Sigmoid colon (tissue), 4 donors: Measurements from ENCODE around the gene ENTREP3.

Source experiments
- EP300 ChIP-seq, 4 donors: sonication (generic); formaldehyde crosslinking; IDR thresholded peaks; one replicate each; pipeline ENCODE4 v1.6.1; 2017; ENCODE audit warnings: antibody characterized with exemption in 4 of 4
- POLR2A ChIP-seq, 2 donors: fragments of 450-650 bp; IDR thresholded peaks; one replicate each; pipeline ENCODE4 v1.6.1; 2016; ENCODE audit warnings: antibody characterized with exemption in 2 of 2, mild to moderate bottlenecking in 2 of 2, moderate library complexity in 2 of 2
- TF ChIP-seq, protein P1 (sequence below), 4 experiments: fragments of 450-650 bp in 3 of 4; fragments of 200-600 bp in 1 of 4; IDR thresholded peaks; one replicate each; pipeline ENCODE4 v1.5.1; 2016 to 2019; ENCODE audit warnings: antibody characterized with exemption in 4 of 4, mild to moderate bottlenecking in 3 of 4, moderate library complexity in 2 of 4

DNA sequence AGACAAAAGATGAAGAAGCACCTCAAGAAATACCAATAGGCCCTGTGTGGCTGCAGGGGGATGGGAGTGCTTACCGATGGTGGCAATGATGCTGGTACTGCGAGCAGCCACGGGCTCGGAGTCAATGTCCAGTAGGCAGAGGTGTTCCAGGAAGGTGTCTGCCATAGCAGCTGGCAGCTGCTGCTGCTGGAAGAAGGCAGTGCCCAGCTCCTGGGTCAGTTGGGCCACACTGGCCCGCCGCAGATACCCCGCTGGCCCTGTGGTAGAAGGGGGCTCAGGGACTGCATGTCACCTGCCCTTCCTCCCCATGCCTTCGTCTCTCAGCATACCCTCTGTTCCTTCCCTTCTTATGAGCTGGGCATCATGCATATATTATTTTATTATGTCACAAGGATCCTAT is 44.7 kb upstream of the ENTREP3 start:
- TF ChIP-seq EP300 (IDR thresholded peaks at IDR 0.05), result no peak
- TF ChIP-seq POLR2A (IDR thresholded peaks at IDR 0.05), result no peak
- TF ChIP-seq, protein P1, sequence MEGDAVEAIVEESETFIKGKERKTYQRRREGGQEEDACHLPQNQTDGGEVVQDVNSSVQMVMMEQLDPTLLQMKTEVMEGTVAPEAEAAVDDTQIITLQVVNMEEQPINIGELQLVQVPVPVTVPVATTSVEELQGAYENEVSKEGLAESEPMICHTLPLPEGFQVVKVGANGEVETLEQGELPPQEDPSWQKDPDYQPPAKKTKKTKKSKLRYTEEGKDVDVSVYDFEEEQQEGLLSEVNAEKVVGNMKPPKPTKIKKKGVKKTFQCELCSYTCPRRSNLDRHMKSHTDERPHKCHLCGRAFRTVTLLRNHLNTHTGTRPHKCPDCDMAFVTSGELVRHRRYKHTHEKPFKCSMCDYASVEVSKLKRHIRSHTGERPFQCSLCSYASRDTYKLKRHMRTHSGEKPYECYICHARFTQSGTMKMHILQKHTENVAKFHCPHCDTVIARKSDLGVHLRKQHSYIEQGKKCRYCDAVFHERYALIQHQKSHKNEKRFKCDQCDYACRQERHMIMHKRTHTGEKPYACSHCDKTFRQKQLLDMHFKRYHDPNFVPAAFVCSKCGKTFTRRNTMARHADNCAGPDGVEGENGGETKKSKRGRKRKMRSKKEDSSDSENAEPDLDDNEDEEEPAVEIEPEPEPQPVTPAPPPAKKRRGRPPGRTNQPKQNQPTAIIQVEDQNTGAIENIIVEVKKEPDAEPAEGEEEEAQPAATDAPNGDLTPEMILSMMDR (IDR thresholded peaks at IDR 0.05), result no peak
